Cardiac fibroblast (primary cell): ENCODE measurements around the gene SDK2.

Experiments
- DNase-seq, 2 donors: peaks; one replicate each; pipeline versions ENCODE4 v3.0.0 to v3.0.0-alpha.2; 2010; ENCODE audit warnings: low read depth in 2 of 2
- H3K4me3 ChIP-seq, 2 donors: replicated peaks in 1 of 2; 1 replicate in 1 of 2; 2 replicates in 1 of 2; pipeline ENCODE4 v1.5.1; 2011; ENCODE audit warnings: low read depth in 2 of 2, low read length in 2 of 2, mild to moderate bottlenecking in 2 of 2, moderate library complexity in 1 of 2
- CTCF ChIP-seq: IDR thresholded peaks from one replicate; pipeline ENCODE4 v1.5.1; 2011; ENCODE audit warnings: low read depth, mild to moderate bottlenecking, low read length, inconsistent platforms

The SDK2 gene

GRCh38 chr17:73369111-73369521 lies 275.1 kb downstream of the SDK2 start:
- H3K4me3 ChIP-seq: no peak overlapping the region
- DNase-seq: no peak
- TF ChIP-seq CTCF: no peak

GRCh38 chr17:73368085-73368631 lies 276.1 kb downstream of the SDK2 start:
- no peak for DNase-seq
- no peak overlapping the region for H3K4me3 ChIP-seq
- TF ChIP-seq CTCF: no peak

DNA sequence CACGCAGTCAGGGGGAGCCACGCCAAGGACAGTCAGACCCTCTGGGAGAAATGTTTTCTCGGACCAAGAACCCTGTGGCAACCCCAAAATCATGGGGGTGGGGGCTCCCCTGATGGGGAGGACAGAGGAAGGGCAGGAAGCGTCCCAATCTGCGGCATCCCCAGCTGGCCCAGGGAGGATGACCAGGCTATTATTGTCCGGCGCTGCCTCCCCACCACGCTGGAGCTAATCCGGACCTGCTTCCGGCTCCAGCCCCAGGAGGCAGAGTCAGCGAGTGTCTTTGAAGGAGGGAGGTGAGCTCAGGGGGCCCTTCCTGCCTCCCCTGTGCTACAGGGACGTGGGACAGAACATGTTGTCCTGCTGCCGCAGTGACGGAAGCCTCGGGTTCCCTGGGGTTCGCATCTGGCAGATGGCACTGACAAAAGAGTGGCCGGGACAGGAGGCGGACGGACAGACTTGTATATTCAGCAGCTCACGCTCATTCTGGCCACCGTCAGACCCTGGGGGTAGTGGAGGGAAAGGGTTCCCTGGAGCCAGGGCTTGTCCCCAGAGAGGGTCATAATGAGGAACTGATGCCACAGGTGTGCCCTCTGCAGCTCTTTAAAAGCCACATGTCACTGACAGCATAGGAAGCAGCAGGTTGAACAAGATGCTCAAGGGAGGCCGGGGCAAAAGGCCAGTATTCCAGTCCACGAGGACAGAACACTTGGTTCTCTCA lies 278.2 kb downstream of the SDK2 start:
- H3K4me3 ChIP-seq: no peak overlapping the region
- no peak for TF ChIP-seq CTCF
- peak in 1 of 2 donors; percentile 51 for DNase-seq

DNA sequence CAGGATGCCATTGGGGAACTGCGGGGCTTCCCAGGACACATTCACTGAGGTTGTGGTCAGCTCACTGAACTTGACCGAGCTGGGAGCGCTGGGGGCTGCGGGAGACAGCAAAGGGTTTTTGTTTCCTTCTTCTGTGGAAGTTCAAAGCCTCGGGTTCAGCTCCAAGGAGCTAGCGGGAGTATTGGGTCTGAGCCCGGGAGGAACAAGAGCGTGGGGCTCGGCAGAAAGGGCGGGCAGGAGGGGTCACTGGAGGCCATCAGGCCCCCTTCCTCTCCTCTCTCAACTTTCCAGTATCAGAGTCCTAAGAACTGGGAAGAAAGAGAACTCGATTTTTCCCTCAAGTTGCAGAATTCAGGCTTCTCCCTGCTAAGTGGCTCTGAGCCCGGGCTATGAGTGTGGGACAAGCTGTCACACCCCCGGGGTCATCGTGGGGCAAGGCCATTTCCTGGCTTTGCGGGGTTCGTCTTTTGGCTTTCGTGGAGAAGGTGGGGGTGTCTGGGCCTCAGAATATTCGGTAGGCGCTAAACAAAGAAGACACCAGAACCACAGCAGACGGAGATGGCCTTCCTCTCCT lies 278.9 kb downstream of the SDK2 start:
- no peak overlapping the region for H3K4me3 ChIP-seq
- no peak for DNase-seq
- no peak for TF ChIP-seq CTCF

- H3K4me3 ChIP-seq: no peak overlapping the region
- no peak for TF ChIP-seq CTCF
- DNase-seq: no peak
These were observed 280.1 kb downstream of the SDK2 start for GRCh38 chr17:73364155-73364522.

GRCh38 chr17:73363442-73364154 lies 280.6 kb downstream of the SDK2 start:
- TF ChIP-seq CTCF: no peak
- no peak overlapping the region for H3K4me3 ChIP-seq
- no peak for DNase-seq
